Caco-2 (cell line): ENCODE data around the gene OASL. TPM values are rescaled to one million over a fixed set of nuclear protein-coding genes. Genes with fewer than 3 reads are reported as not detected.
A peak's percentile ranks its signal among the peaks of the same experiment; 100 is the strongest.

ENCODE experiments used
- BruUV-seq: library from RNA; stranded (reverse); fragments of 400-500 nt; replicated peaks from 2 replicates; lab custom pipeline; 2021; lab: Mats Ljungman, UMichigan
- CTCF ChIA-PET: fragments of 300-600 bp; sonication (Branson Sonifier 250); formaldehyde crosslinking; loops from one replicate; lab custom pipeline; 2022; ENCODE audit warnings: antibody characterized with exemption; lab: Charles Lee
- POLR2A ChIA-PET: fragments of 300-600 bp; sonication (Branson Sonifier 250); formaldehyde crosslinking; loops from one replicate; lab custom pipeline; 2022; ENCODE audit warnings: antibody characterized with exemption; lab: Charles Lee
- DNase-seq, 2 experiments: peaks; one replicate each; pipeline versions ENCODE4 v3.0.0 to v3.0.0-alpha.2; 2020 to 2022
- H3K27me3 ChIP-seq: replicated peaks from 2 replicates; pipeline ENCODE4 v1.6.0; 2011; ENCODE audit warnings: low read length; ENCODE audit not compliant: control insufficient read depth, insufficient read depth
- H3K36me3 ChIP-seq: 2 replicates; pipeline ENCODE4 v1.5.1; 2011; ENCODE audit warnings: low read length; ENCODE audit not compliant: control insufficient read depth, insufficient read depth
- H3K4me1 ChIP-seq: fragments of 250-450 bp; sonication (Bioruptor Pico); 2 replicates; pipeline ENCODE4 v1.5.1; 2020; ENCODE audit warnings: mild to moderate bottlenecking
- H3K4me3 ChIP-seq: 2 replicates; pipeline ENCODE4 v1.5.1; 2011; ENCODE audit warnings: low read depth, mild to moderate bottlenecking, control low read depth, low read length
- H3K9me3 ChIP-seq: fragments of 250-450 bp; sonication (Bioruptor Pico); 2 replicates; pipeline ENCODE4 v1.5.1; 2020; ENCODE audit warnings: mild to moderate bottlenecking, moderate library complexity
- H3K27ac Mint-ChIP-seq: one replicate; pipeline ENCODE4 v1.8.0; 2022; ENCODE audit warnings: mixed read lengths; ENCODE audit not compliant: unreplicated experiment
- H3K27me3 Mint-ChIP-seq: one replicate; pipeline ENCODE4 v1.8.0; 2022; ENCODE audit warnings: mixed read lengths; ENCODE audit not compliant: insufficient read depth, unreplicated experiment
- H3K36me3 Mint-ChIP-seq: one replicate; pipeline ENCODE4 v1.8.0; 2022; ENCODE audit warnings: mild to moderate bottlenecking, mixed read lengths; ENCODE audit not compliant: insufficient read depth, unreplicated experiment
- H3K4me1 Mint-ChIP-seq: one replicate; pipeline ENCODE4 v1.8.0; 2022; ENCODE audit warnings: low read depth, mixed read lengths; ENCODE audit not compliant: unreplicated experiment
- H3K4me3 Mint-ChIP-seq: one replicate; pipeline ENCODE4 v1.8.0; 2022; ENCODE audit warnings: mild to moderate bottlenecking, moderate library complexity, mixed read lengths; ENCODE audit not compliant: unreplicated experiment
- H3K9me3 Mint-ChIP-seq: one replicate; pipeline ENCODE4 v1.8.0; 2022; ENCODE audit warnings: mixed read lengths; ENCODE audit not compliant: unreplicated experiment
- intact Hi-C: fragments of 100-400 bp; cut with micrococcal nuclease; formaldehyde crosslinking; loops from one replicate; pipeline ENCODE4 v1.10.0; 2022; ENCODE audit not compliant: unreplicated experiment
- total RNA-seq: library from RNA; stranded (reverse); gene quantifications from 2 replicates; pipeline ENCODE4 v1.2.3, GENCODE V29; 2022
- TF ChIP-seq, protein P1 (sequence below), 2 experiments: fragments of 200-600 bp in 1 of 2; IDR thresholded peaks; 1 replicate in 1 of 2; 2 replicates in 1 of 2; pipeline versions ENCODE4 v1.5.1 to v1.8.0; 2011 to 2022; ENCODE audit warnings: antibody characterized with exemption in 1 of 2, control low read depth in 1 of 2, inconsistent platforms in 1 of 2, low read depth in 1 of 2, low read length in 1 of 2, mild to moderate bottlenecking in 1 of 2, moderate library complexity in 1 of 2; ENCODE audit not compliant: insufficient read depth in 1 of 2, severe bottlenecking in 1 of 2, unreplicated experiment in 1 of 2

Gene OASL
- total RNA-seq, 1 experiment from 2014 or later: 0.11 TPM

GRCh38 chr12:120982659-120983058, 56.4 kb downstream of the OASL start:
- BruUV-seq: no TSS peak

DNA sequence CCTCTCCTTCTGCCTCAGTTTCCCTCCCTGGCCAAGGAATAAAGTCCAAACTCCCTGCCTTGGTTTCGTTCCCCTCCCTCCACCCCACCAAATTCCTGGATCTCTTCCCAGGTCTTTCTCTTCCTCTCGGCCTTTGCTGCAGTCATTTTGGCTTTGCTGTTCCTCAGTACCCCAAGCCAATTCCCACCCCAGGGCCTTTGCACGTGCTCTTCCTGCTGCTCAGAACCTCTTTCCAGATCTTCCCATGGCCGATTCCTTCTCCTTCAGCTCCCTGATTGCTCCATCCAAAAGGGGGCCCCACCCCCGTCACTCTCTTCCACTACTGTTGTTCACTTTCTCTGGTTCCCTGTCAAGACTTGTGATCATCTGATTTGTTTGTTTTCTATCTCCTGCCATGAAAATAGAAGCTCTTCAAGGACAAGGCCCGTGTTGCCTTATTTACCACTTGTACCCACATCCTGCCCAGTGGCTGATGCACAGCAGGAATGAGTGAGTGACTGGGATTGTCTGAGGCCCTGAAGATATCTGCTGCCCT, 57.6 kb downstream of the OASL start:
- H3K9me3 Mint-ChIP-seq: no peaks in the 10 kb centered on the region
- BruUV-seq: TSS peak; percentile 6
- peak overlapping the region; percentile 88 for H3K4me3 Mint-ChIP-seq
- ChIA-PET POLR2A (interaction anchor here (0.6 to 1.3 kb wide), 5 partner anchors 10 to 226 kb away, joined by 4 to 7 read pairs (median 5); no protein-coding TSS in a partner anchor), CTCF (interaction anchor here (0.6 to 1.8 kb wide), 4 partner anchors 9 to 332 kb away, joined by 3 to 21 read pairs (median 7); partner anchors contain the start of gene SPPL3)
- Histone ChIP-seq H3K36me3 (peaks cover 9% of the 10 kb centered on the region), H3K4me3 (no peak overlapping the region; the same call in 1 of the 2 replicates), H3K9me3 (no peaks in the 10 kb centered on the region), H3K27me3 (no peaks in the 10 kb centered on the region), H3K4me1 (peaks cover 55% of the 10 kb centered on the region)
- H3K27me3 Mint-ChIP-seq: no peaks in the 10 kb centered on the region
- H3K4me1 Mint-ChIP-seq: peaks cover 42% of the 10 kb centered on the region
- H3K27ac Mint-ChIP-seq: peak overlapping the region; percentile 71
- peak in 1 of 2 experiments; percentile 62 for DNase-seq
- intact Hi-C loops: loop anchor here (2.0 kb wide), 1 partner anchor 21 kb away; no protein-coding TSS in a partner anchor
- TF ChIP-seq, protein P1, sequence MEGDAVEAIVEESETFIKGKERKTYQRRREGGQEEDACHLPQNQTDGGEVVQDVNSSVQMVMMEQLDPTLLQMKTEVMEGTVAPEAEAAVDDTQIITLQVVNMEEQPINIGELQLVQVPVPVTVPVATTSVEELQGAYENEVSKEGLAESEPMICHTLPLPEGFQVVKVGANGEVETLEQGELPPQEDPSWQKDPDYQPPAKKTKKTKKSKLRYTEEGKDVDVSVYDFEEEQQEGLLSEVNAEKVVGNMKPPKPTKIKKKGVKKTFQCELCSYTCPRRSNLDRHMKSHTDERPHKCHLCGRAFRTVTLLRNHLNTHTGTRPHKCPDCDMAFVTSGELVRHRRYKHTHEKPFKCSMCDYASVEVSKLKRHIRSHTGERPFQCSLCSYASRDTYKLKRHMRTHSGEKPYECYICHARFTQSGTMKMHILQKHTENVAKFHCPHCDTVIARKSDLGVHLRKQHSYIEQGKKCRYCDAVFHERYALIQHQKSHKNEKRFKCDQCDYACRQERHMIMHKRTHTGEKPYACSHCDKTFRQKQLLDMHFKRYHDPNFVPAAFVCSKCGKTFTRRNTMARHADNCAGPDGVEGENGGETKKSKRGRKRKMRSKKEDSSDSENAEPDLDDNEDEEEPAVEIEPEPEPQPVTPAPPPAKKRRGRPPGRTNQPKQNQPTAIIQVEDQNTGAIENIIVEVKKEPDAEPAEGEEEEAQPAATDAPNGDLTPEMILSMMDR (IDR thresholded peaks at IDR 0.05; ENCODE audit: insufficient read depth in 1 of 2, low read depth in 1 of 2, low read length in 1 of 2, severe bottlenecking in 1 of 2, unreplicated experiment in 1 of 2): no peak
- H3K36me3 Mint-ChIP-seq: peaks cover 69% of the 10 kb centered on the region

More at GRCh38 chr12:120982659-120983058, 56.4 kb downstream of the OASL start:
- H3K27ac Mint-ChIP-seq: peak overlapping the region; percentile 74
- CTCF ChIA-PET: interaction anchor here (1.3 kb wide), 1 partner anchor 11 kb away, joined by 3 read pairs; no protein-coding TSS in a partner anchor
- TF ChIP-seq, protein P1 (IDR thresholded peaks at IDR 0.05; ENCODE audit: insufficient read depth in 1 of 2, low read depth in 1 of 2, low read length in 1 of 2, severe bottlenecking in 1 of 2, unreplicated experiment in 1 of 2): no peak
- DNase-seq: no peak
- H3K27me3 Mint-ChIP-seq: no peaks in the 10 kb centered on the region
- Histone ChIP-seq H3K4me3 (no peak overlapping the region), H3K4me1 (peaks cover 47% of the 10 kb centered on the region), H3K9me3 (no peaks in the 10 kb centered on the region), H3K36me3 (peaks cover 8% of the 10 kb centered on the region), H3K27me3 (no peaks in the 10 kb centered on the region)
- peaks cover 61% of the 10 kb centered on the region for H3K36me3 Mint-ChIP-seq
- peak overlapping the region; percentile 57 for H3K4me3 Mint-ChIP-seq
- POLR2A ChIA-PET: interaction anchor here (0.6 kb wide), 1 partner anchor 11 kb away, joined by 3 read pairs; no protein-coding TSS in a partner anchor
- intact Hi-C loops: no loop called here
- no peaks in the 10 kb centered on the region for H3K9me3 Mint-ChIP-seq
- H3K4me1 Mint-ChIP-seq: peaks cover 39% of the 10 kb centered on the region

GRCh38 chr12:120980800-120981368, 58.2 kb downstream of the OASL start:
- peaks cover 75% of the 10 kb centered on the region for H3K36me3 Mint-ChIP-seq
- TF ChIP-seq, protein P1 (IDR thresholded peaks at IDR 0.05; ENCODE audit: insufficient read depth in 1 of 2, low read depth in 1 of 2, low read length in 1 of 2, severe bottlenecking in 1 of 2, unreplicated experiment in 1 of 2): no peak
- intact Hi-C loops: loop anchor here (2.0 kb wide), 1 partner anchor 22 kb away; no protein-coding TSS in a partner anchor
- peaks cover 44% of the 10 kb centered on the region for H3K4me1 Mint-ChIP-seq
- no TSS peak for BruUV-seq
- Histone ChIP-seq H3K4me3 (peak overlapping the region; percentile 87), H3K4me1 (peaks cover 57% of the 10 kb centered on the region), H3K27me3 (no peaks in the 10 kb centered on the region), H3K9me3 (no peaks in the 10 kb centered on the region), H3K36me3 (peaks cover 11% of the 10 kb centered on the region)
- CTCF ChIA-PET: interaction anchor here (0.5 to 1.8 kb wide), 8 partner anchors 9 to 400 kb away, joined by 3 to 21 read pairs (median 4); partner anchors contain the start of genes POP5 and SPPL3
- H3K9me3 Mint-ChIP-seq: no peaks in the 10 kb centered on the region
- H3K27ac Mint-ChIP-seq: peak overlapping the region; percentile 71
- POLR2A ChIA-PET: interaction anchor here (0.7 to 1.5 kb wide), 7 partner anchors 9 to 29 kb away, joined by 3 to 8 read pairs (median 5); no protein-coding TSS in a partner anchor
- peak overlapping the region; percentile 88 for H3K4me3 Mint-ChIP-seq
- no peaks in the 10 kb centered on the region for H3K27me3 Mint-ChIP-seq
- peak; percentile 82 to 90 for DNase-seq
